Activated naive CD8-positive, alpha-beta T cell treated with anti-CD3 and anti-CD28 coated beads for 36 hours (primary cell): ENCODE data around the gene MACF1. TPM values are rescaled to one million over a fixed set of nuclear protein-coding genes. Genes with fewer than 3 reads are reported as not detected.

Experiments used
- DNase-seq: peaks from one replicate; pipeline ENCODE4 v3.0.0; 2021
- H3K27ac Mint-ChIP-seq: one replicate; pipeline ENCODE4 v1.8.0; 2022; ENCODE audit warnings: mild to moderate bottlenecking, moderate library complexity, mixed read lengths
- H3K27me3 Mint-ChIP-seq: one replicate; pipeline ENCODE4 v1.8.0; 2022; ENCODE audit warnings: mild to moderate bottlenecking, mixed read lengths
- H3K36me3 Mint-ChIP-seq: one replicate; pipeline ENCODE4 v1.8.0; 2021; ENCODE audit warnings: mild to moderate bottlenecking, mixed read lengths
- H3K4me1 Mint-ChIP-seq: one replicate; pipeline ENCODE4 v1.8.0; 2021; ENCODE audit warnings: mixed read lengths
- H3K4me3 Mint-ChIP-seq: one replicate; pipeline ENCODE4 v1.8.0; 2022; ENCODE audit warnings: mild to moderate bottlenecking, moderate library complexity, mixed read lengths
- H3K9me3 Mint-ChIP-seq: one replicate; pipeline ENCODE4 v1.8.0; 2022; ENCODE audit warnings: mixed read lengths
- total RNA-seq, 2 experiments: library from RNA; stranded (reverse); gene quantifications; one replicate each; pipeline ENCODE4 v1.2.3, GENCODE V29; 2021

The MACF1 gene
- total RNA-seq, 2 experiments from 2014 or later: 114 to 130 TPM

- Mint-ChIP-seq H3K27ac (no peak overlapping the region), H3K4me3 (no peak overlapping the region), H3K9me3 (no peaks in the 10 kb centered on the region), H3K36me3 (no peaks in the 10 kb centered on the region), H3K27me3 (no peaks in the 10 kb centered on the region), H3K4me1 (no peaks in the 10 kb centered on the region)
- no peak for DNase-seq
These were observed 31.1 kb upstream of the MACF1 start for GRCh38 chr1:39173119-39173994.

GRCh38 chr1:39173995-39174380 lies 30.5 kb upstream of the MACF1 start:
- Mint-ChIP-seq H3K36me3 (no peaks in the 10 kb centered on the region), H3K27ac (no peak overlapping the region), H3K9me3 (no peaks in the 10 kb centered on the region), H3K27me3 (no peaks in the 10 kb centered on the region), H3K4me1 (no peaks in the 10 kb centered on the region), H3K4me3 (no peak overlapping the region)
- no peak for DNase-seq

GRCh38 chr1:39174390-39175081 lies 30.0 kb upstream of the MACF1 start:
- no peak overlapping the region for H3K27ac Mint-ChIP-seq
- DNase-seq: no peak
- H3K4me3 Mint-ChIP-seq: no peak overlapping the region
- H3K27me3 Mint-ChIP-seq: no peaks in the 10 kb centered on the region
- no peaks in the 10 kb centered on the region for H3K36me3 Mint-ChIP-seq
- H3K4me1 Mint-ChIP-seq: no peaks in the 10 kb centered on the region
- H3K9me3 Mint-ChIP-seq: no peaks in the 10 kb centered on the region

- Mint-ChIP-seq H3K4me3 (no peak overlapping the region), H3K9me3 (no peaks in the 10 kb centered on the region), H3K27ac (no peak overlapping the region), H3K4me1 (no peaks in the 10 kb centered on the region), H3K27me3 (no peaks in the 10 kb centered on the region), H3K36me3 (no peaks in the 10 kb centered on the region)
- no peak for DNase-seq
These were observed 26.8 kb upstream of the MACF1 start for GRCh38 chr1:39177706-39178105.

GRCh38 chr1:39178541-39179431 lies 25.7 kb upstream of the MACF1 start:
- Mint-ChIP-seq H3K27me3 (no peaks in the 10 kb centered on the region), H3K27ac (no peak overlapping the region), H3K36me3 (no peaks in the 10 kb centered on the region), H3K4me3 (no peak overlapping the region), H3K4me1 (peaks cover 11% of the 10 kb centered on the region), H3K9me3 (no peaks in the 10 kb centered on the region)
- no peak for DNase-seq

GRCh38 chr1:39181311-39181710 lies 23.2 kb upstream of the MACF1 start:
- H3K36me3 Mint-ChIP-seq: peaks cover 2% of the 10 kb centered on the region
- H3K27ac Mint-ChIP-seq: no peak overlapping the region
- H3K4me3 Mint-ChIP-seq: no peak overlapping the region

GRCh38 chr1:39182804-39183203 lies 21.7 kb upstream of the MACF1 start:
- Mint-ChIP-seq H3K36me3 (peaks cover 2% of the 10 kb centered on the region), H3K9me3 (no peaks in the 10 kb centered on the region), H3K27ac (peak overlapping the region; percentile 95), H3K27me3 (no peaks in the 10 kb centered on the region), H3K4me3 (no peak overlapping the region), H3K4me1 (peaks cover 47% of the 10 kb centered on the region)
- DNase-seq: no peak

More at GRCh38 chr1:39181311-39181710, 23.2 kb upstream of the MACF1 start:
- DNase-seq: no peak
- H3K4me1 Mint-ChIP-seq: peaks cover 35% of the 10 kb centered on the region
- H3K27me3 Mint-ChIP-seq: no peaks in the 10 kb centered on the region
- H3K9me3 Mint-ChIP-seq: no peaks in the 10 kb centered on the region

DNA sequence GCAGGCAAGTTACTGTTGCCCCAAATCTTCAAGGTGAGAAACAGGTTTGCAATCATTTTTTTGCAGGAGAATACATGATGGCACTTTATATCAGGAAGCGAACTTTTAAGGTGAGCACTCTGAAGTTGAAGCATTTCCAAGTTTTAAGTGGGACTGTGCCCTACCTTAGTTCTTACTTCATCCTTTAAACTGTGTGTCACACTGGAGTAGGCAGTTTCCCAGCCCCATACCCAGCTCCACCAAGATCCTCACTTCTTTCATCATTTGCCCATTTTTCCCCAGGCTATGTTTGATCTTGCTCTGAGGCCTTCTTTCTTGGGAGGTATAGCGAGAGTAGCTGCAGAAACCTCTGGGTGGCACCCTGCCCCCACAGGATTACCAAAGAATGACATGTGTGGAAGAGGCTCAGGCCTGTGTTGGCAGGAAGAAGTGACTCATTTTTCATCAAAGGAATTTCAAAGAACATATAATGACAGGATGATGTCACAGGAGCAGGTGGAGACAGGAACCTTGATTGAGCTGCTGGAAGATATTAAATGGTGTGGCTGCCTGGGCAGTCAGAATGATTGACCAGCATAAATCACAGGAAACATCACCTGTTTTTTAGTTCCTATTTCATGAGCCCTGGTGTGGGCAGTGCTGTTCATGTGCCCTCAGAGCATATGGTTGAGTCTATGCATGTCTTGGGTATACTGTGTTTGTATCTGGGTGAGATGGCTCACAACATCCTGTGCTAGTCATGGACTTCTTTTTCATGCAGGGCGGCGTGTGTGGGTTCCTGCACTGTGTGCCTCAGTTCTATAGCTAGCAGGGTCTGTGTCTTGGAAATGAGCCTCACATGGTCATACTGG lies 20.8 kb upstream of the MACF1 start:
- no peaks in the 10 kb centered on the region for H3K9me3 Mint-ChIP-seq
- H3K36me3 Mint-ChIP-seq: peaks cover 2% of the 10 kb centered on the region
- peak; percentile 83 for DNase-seq
- H3K27ac Mint-ChIP-seq: peak overlapping the region; percentile 95
- no peaks in the 10 kb centered on the region for H3K27me3 Mint-ChIP-seq
- peaks cover 50% of the 10 kb centered on the region for H3K4me1 Mint-ChIP-seq
- peak overlapping the region; percentile 38 for H3K4me3 Mint-ChIP-seq

DNA sequence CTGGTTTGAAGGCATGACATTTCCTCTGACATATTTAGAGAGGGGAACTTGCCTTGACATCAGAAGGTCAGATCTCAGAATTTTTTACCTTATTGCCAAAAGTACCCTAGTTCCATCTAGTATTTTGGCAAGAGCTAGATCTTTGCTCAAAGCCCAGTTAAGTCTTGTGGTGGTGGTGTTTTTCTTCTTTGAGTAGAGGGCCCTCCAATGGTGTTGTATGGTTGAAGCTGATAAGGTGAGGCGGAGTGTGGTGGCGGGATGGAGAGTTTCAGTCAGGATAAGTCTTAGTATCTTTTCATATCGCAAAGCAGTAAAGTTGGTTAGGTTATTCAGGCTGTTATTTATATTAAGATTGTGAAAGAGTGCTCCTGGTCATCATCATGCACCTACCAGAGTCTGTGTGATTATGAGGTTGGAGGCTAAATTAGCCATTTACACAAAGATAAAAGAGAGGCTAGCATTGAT lies 20.1 kb upstream of the MACF1 start:
- Mint-ChIP-seq H3K36me3 (peaks cover 2% of the 10 kb centered on the region), H3K27me3 (no peaks in the 10 kb centered on the region), H3K4me3 (peak overlapping the region; percentile 38), H3K9me3 (no peaks in the 10 kb centered on the region), H3K4me1 (peaks cover 55% of the 10 kb centered on the region), H3K27ac (peak overlapping the region; percentile 95)
- DNase-seq: no peak

GRCh38 chr1:39187275-39188046 lies 17.0 kb upstream of the MACF1 start:
- Mint-ChIP-seq H3K4me1 (peaks cover 80% of the 10 kb centered on the region), H3K36me3 (peaks cover 2% of the 10 kb centered on the region), H3K4me3 (no peak overlapping the region), H3K27me3 (no peaks in the 10 kb centered on the region), H3K27ac (peak overlapping the region; percentile 95), H3K9me3 (no peaks in the 10 kb centered on the region)
- no peak for DNase-seq

DNA sequence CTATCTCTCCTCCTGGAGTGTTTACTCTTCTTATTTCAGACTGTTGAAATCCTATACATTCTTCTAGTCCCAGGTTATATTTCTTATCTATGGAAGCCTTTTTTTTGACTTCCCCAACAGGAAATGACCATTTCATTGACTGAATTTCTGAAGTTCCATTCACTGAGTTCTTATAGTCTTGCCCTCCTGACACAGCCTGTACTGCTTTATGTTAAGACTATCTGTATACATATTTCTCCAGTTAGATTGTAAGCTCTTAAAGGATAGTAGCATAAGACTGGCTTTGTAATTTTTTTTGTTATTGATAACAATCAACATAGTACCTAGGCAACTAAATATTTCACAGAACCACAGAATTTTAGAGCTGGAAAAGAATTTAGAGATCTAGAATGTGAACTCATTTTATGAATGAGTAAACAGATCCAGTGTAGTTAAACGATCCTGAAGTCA lies 14.9 kb upstream of the MACF1 start:
- DNase-seq: no peak
- H3K36me3 Mint-ChIP-seq: peaks cover 6% of the 10 kb centered on the region
- H3K9me3 Mint-ChIP-seq: peaks cover 2% of the 10 kb centered on the region

DNA sequence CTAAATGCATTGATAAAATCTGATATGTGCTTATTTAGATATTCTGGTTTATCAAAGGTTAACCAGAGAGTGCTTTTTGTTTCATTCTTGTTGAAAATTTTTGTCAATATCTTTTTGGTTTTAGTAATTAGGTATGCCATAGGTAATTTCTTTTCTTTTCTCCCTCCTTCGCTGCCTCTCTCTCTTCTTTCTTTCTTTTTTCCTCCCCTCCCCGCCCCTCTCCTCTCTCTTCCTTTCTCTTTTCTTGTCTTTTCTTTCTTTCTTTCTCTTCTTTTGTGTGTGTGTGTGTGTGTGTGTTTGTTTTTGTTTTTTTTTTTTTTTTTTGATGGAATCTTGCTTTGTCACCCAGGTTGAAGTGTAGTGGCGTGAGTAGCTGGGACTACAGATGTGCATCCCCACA lies 14.4 kb upstream of the MACF1 start:
- DNase-seq: no peak
- Mint-ChIP-seq H3K27me3 (no peaks in the 10 kb centered on the region), H3K4me3 (peak overlapping the region; percentile 1), H3K4me1 (peaks cover 79% of the 10 kb centered on the region), H3K9me3 (peaks cover 2% of the 10 kb centered on the region), H3K27ac (peak overlapping the region; percentile 66), H3K36me3 (peaks cover 7% of the 10 kb centered on the region)

More for the DNA sequence above, 14.9 kb upstream of the MACF1 start:
- Mint-ChIP-seq H3K4me3 (no peak overlapping the region), H3K27me3 (no peaks in the 10 kb centered on the region), H3K27ac (peak overlapping the region; percentile 66), H3K4me1 (peaks cover 78% of the 10 kb centered on the region)

- Mint-ChIP-seq H3K36me3 (peaks cover 5% of the 10 kb centered on the region), H3K27me3 (no peaks in the 10 kb centered on the region), H3K9me3 (peaks cover 2% of the 10 kb centered on the region), H3K4me3 (peak overlapping the region; percentile 32), H3K4me1 (peaks cover 71% of the 10 kb centered on the region), H3K27ac (peak overlapping the region; percentile 94)
- DNase-seq: no peak
These were observed 10.0 kb upstream of the MACF1 start for GRCh38 chr1:39194398-39195051.
